ENCODE results near the gene TMEM161A. TPM values are rescaled to one million over a fixed set of nuclear protein-coding genes. Genes with fewer than 3 reads are reported as not detected.
A peak's percentile ranks its signal among the peaks of the same experiment; 100 is the strongest.
"Not testable (repeated sequence)": the region's sequence is repeated elsewhere in the genome, so short reads cannot be mapped to it uniquely, and the experiment has no call there.

Gene TMEM161A
- total and polyA plus RNA-seq, 3 donors from 2014 or later = 13.2 to 18.7 (median 17.4) TPM

- H3K4me3 ChIP-seq = no peak overlapping the region
- H3K9me3 ChIP-seq = no peaks in the 10 kb centered on the region
- no peak for DNase-seq
- WGBS, 2 donors = 78 to 97% methylated on average over 2 of the region's 2 CpGs
- no peaks in the 10 kb centered on the region for H3K4me1 ChIP-seq
- intact Hi-C loops (cut with DNase I; ENCODE audit: low total_unique reads) = loop anchor here (10.0 kb wide), 1 partner anchor 85 kb away; the partner anchor contains the start of gene SLC25A42
- TF ChIP-seq CTCF (IDR thresholded peaks at IDR 0.05) (no peak), POLR2A (IDR thresholded peaks at IDR 0.05) (no peak)
- H3K36me3 ChIP-seq (ENCODE audit: low read depth, missing control alignments) = no peaks in the 10 kb centered on the region
- H3K27me3 ChIP-seq = no peaks in the 10 kb centered on the region
- no peak overlapping the region for H3K27ac ChIP-seq
These were observed 11.2 kb upstream of the TMEM161A start for GRCh38 chr19:19149435-19149834.

- not testable (repeated sequence) for DNase-seq; H3K36me3 ChIP-seq (ENCODE audit: low read depth, missing control alignments); H3K4me1 ChIP-seq; H3K4me3 ChIP-seq; H3K27ac ChIP-seq; H3K27me3 ChIP-seq; H3K9me3 ChIP-seq
- 97 to 98% methylated on average over 8 of the region's 8 CpGs for WGBS, 2 donors
- intact Hi-C loops (cut with DNase I; ENCODE audit: low total_unique reads) = loop anchor here (10.0 kb wide), 1 partner anchor 84 kb away; the partner anchor contains the start of gene SLC25A42
These were observed 10.2 kb upstream of the TMEM161A start for GRCh38 chr19:19148504-19148903.

- Histone ChIP-seq H3K9me3 (no peaks in the 10 kb centered on the region), H3K27ac (no peak overlapping the region), H3K4me3 (no peak overlapping the region), H3K36me3 (ENCODE audit: low read depth, missing control alignments) (no peaks in the 10 kb centered on the region), H3K4me1 (no peaks in the 10 kb centered on the region), H3K27me3 (no peaks in the 10 kb centered on the region)
- intact Hi-C loops (cut with DNase I; ENCODE audit: low total_unique reads) = loop anchor here (10.0 kb wide), 1 partner anchor 83 kb away; the partner anchor contains the start of gene SLC25A42
- DNase-seq = no peak
- TF ChIP-seq POLR2A (IDR thresholded peaks at IDR 0.05) (no peak), CTCF (IDR thresholded peaks at IDR 0.05) (no peak)
- 91 to 100% methylated on average over 4 to 5 of the region's 5 CpGs for WGBS, 2 donors
These were observed 9.1 kb upstream of the TMEM161A start for GRCh38 chr19:19147344-19147743.

- TF ChIP-seq POLR2A (IDR thresholded peaks at IDR 0.05) (no peak), CTCF (IDR thresholded peaks at IDR 0.05) (no peak)
These were observed 8.6 kb upstream of the TMEM161A start for GRCh38 chr19:19146865-19147264.

GRCh38 chr19:19145684-19146608 is 7.7 kb upstream of the TMEM161A start:
- H3K4me3 ChIP-seq = peak overlapping the region; percentile 12 to 41
- H3K9me3 ChIP-seq = no peaks in the 10 kb centered on the region
- TF ChIP-seq CTCF (IDR thresholded peaks at IDR 0.05) = peak; percentile 90 to 100 (median 96)
- TF ChIP-seq POLR2A (IDR thresholded peaks at IDR 0.05) = no peak
- no peaks in the 10 kb centered on the region for H3K27me3 ChIP-seq
- H3K36me3 ChIP-seq (ENCODE audit: low read depth, missing control alignments) = no peaks in the 10 kb centered on the region
- no peaks in the 10 kb centered on the region for H3K4me1 ChIP-seq
- peak; percentile 82 for DNase-seq
- 34 to 52% methylated on average over 5 to 47 of the region's 47 CpGs for WGBS, 2 donors
- no peak overlapping the region for H3K27ac ChIP-seq
- intact Hi-C loops (cut with DNase I; ENCODE audit: low total_unique reads) = loop anchor here (10.0 kb wide), 1 partner anchor 81 kb away; the partner anchor contains the start of gene SLC25A42

More at GRCh38 chr19:19146865-19147264, 8.6 kb upstream of the TMEM161A start:
- DNase-seq = no peak
- no peaks in the 10 kb centered on the region for H3K27me3 ChIP-seq
- no peak overlapping the region for H3K27ac ChIP-seq
- WGBS, 2 donors = 80 to 96% methylated on average over 1 to 7 of the region's 7 CpGs
- H3K4me3 ChIP-seq = no peak overlapping the region
- intact Hi-C loops (cut with DNase I; ENCODE audit: low total_unique reads) = loop anchor here (10.0 kb wide), 1 partner anchor 82 kb away; the partner anchor contains the start of gene SLC25A42
- no peaks in the 10 kb centered on the region for H3K36me3 ChIP-seq (ENCODE audit: low read depth, missing control alignments)
- H3K9me3 ChIP-seq = no peaks in the 10 kb centered on the region
- H3K4me1 ChIP-seq = no peaks in the 10 kb centered on the region
